ENCODE data around the gene MPPED2.
"Not testable (repeated sequence)": the region's sequence is repeated elsewhere in the genome, so short reads cannot be mapped to it uniquely, and the experiment has no call there.

GRCh38 chr11:30554587-30554986 lies 31.6 kb downstream of the MPPED2 start:
- TF ChIP-seq CTCF, POLR2A, EP300 (IDR thresholded peaks at IDR 0.05): not testable (repeated sequence)
